ENCODE data around the gene CCDC12. TPM values are rescaled to one million over a fixed set of nuclear protein-coding genes. Genes with fewer than 3 reads are reported as not detected.
A peak's percentile ranks its signal among the peaks of the same experiment; 100 is the strongest.

Gene CCDC12
- total and polyA plus RNA-seq, 2 of the 13 experiments (the other 11 are each of a cell fraction or from before 2014, with no cell fraction given): 30.1 to 49.5 TPM

DNA sequence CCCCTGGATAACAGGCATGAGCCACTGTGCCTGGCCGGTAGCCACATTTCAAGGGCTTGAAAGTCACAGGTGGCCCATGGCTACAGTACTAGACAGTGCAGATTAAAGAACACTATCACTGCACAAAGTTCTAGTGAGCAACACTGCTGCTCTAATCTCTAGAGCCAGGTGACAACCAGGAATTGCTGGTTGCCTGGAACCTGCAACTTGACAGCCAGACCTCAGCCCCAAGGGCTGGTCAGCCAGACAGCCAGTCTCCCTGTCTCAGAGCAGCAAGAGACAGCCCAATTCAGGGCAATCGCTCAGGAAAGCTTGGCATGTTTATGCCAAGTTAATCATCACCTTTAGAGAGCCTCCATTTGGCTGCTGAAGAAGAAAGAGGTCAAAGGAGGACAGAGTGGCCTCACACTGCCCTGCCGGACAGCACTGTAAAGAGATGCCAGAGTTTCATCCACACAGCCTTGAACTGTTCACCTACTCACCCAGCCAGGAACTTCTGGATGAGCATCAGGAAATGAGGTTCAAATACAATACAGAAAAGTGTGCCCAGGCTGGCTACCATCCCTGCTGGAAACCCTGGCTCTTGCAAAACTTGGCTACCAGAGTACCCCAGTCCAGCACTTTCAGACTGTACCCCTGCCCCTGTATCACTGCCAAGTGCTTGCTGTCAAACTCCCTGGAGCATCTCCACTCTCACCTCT is 6.0 kb downstream of the CCDC12 start (continued):
- TF ChIP-seq SKI (IDR thresholded peaks at IDR 0.05; ENCODE audit: partially characterized antibody) (peak; percentile 99), YEATS2 (CRISPR knock-in tag; IDR thresholded peaks at IDR 0.05; ENCODE audit: borderline replicate concordance) (peak; percentile 34; the same call in 1 of the 2 replicates), ZNF350 (CRISPR knock-in tag; IDR thresholded peaks at IDR 0.05; ENCODE audit: borderline replicate concordance, low read depth) (peak; percentile 37; the same call in 1 of the 2 replicates), ZFP90 (CRISPR knock-in tag; IDR thresholded peaks at IDR 0.05; ENCODE audit: borderline replicate concordance) (no peak), ZNF775 (CRISPR knock-in tag; IDR thresholded peaks at IDR 0.05; ENCODE audit: borderline replicate concordance) (no peak), ZNF383 (CRISPR knock-in tag; IDR thresholded peaks at IDR 0.05; ENCODE audit: borderline replicate concordance) (no peak), PITX1 (CRISPR knock-in tag; IDR thresholded peaks at IDR 0.05) (peak; percentile 89), PRDM10 (CRISPR knock-in tag; IDR thresholded peaks at IDR 0.05; ENCODE audit: low read depth) (0 out of 2 replicates have a peak, but pooled peaks have one; percentile 26), FOXP1 (IDR thresholded peaks at IDR 0.05) (no peak), FOXP1 (CRISPR knock-in tag; IDR thresholded peaks at IDR 0.05) (no peak; the same call in 1 of the 2 replicates), TBP (CRISPR knock-in tag; IDR thresholded peaks at IDR 0.05) (no peak), EEA1 (CRISPR knock-in tag; IDR thresholded peaks at IDR 0.05; ENCODE audit: borderline replicate concordance) (no peak), RBM39 (IDR thresholded peaks at IDR 0.05; ENCODE audit: low read depth, low read length, poor library complexity, severe bottlenecking) (no peak), FOXC1 (CRISPR knock-in tag; IDR thresholded peaks at IDR 0.05; ENCODE audit: borderline replicate concordance) (no peak), ZBTB20 (CRISPR knock-in tag; IDR thresholded peaks at IDR 0.05; ENCODE audit: borderline replicate concordance, low read depth) (peak; percentile 48; the same call in 1 of the 2 replicates)
- TF ChIP-seq, protein P1, sequence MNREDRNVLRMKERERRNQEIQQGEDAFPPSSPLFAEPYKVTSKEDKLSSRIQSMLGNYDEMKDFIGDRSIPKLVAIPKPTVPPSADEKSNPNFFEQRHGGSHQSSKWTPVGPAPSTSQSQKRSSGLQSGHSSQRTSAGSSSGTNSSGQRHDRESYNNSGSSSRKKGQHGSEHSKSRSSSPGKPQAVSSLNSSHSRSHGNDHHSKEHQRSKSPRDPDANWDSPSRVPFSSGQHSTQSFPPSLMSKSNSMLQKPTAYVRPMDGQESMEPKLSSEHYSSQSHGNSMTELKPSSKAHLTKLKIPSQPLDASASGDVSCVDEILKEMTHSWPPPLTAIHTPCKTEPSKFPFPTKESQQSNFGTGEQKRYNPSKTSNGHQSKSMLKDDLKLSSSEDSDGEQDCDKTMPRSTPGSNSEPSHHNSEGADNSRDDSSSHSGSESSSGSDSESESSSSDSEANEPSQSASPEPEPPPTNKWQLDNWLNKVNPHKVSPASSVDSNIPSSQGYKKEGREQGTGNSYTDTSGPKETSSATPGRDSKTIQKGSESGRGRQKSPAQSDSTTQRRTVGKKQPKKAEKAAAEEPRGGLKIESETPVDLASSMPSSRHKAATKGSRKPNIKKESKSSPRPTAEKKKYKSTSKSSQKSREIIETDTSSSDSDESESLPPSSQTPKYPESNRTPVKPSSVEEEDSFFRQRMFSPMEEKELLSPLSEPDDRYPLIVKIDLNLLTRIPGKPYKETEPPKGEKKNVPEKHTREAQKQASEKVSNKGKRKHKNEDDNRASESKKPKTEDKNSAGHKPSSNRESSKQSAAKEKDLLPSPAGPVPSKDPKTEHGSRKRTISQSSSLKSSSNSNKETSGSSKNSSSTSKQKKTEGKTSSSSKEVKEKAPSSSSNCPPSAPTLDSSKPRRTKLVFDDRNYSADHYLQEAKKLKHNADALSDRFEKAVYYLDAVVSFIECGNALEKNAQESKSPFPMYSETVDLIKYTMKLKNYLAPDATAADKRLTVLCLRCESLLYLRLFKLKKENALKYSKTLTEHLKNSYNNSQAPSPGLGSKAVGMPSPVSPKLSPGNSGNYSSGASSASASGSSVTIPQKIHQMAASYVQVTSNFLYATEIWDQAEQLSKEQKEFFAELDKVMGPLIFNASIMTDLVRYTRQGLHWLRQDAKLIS (CRISPR knock-in tag; IDR thresholded peaks at IDR 0.05): no peak
